ENCODE measurements around the gene WDR43.

WDR43 gene

DNA sequence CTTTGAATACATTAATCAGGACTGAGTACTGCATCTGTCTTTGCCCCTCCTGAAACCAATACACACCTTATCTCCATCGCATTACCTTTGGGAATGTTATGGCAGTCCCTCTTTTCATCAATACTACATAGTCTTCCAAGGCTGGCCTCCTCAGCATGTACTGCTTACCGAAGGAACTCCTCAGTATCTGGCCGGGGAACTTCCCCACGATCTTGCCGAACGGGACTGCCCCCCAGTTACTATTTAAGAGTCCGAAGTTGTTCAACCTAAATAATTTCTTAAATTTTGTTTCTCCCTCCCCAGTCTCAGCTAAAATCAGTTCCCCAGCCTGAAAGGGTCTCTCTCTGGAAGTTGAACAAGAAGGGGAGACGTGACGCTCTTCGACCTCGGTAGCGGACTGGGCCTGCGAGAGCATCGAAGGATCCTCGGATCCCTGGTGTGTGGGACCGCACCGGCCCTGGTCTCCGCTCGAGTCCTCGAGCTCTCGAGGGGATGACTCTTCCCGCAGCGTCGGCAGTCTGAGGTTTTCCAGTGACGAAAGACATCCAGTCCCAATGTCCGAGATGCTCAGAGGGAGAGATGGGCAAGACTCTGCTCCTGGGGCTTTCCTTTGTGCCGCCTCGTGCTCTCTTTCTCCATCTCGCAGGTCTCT lies 24.8 kb upstream of the WDR43 start:
- H4K12ac ChIP-seq (ENCODE audit: low read depth, low read length) = peak overlapping the region; percentile 57
- peak overlapping the region; percentile 88 for H3K9ac ChIP-seq (ENCODE audit: low read length)
- WGBS (ENCODE audit: extremely low coverage, insufficient coverage, insufficient read length) = no CpG with 5 or more reads among the region's 29 CpGs
- H3K79me1 ChIP-seq (ENCODE audit: low read length) = no peaks in the 10 kb centered on the region
- peak overlapping the region; percentile 29 for H4K91ac ChIP-seq (ENCODE audit: low read depth, low read length)
- H2AFZ ChIP-seq (ENCODE audit: insufficient read depth, low read length, poor library complexity) = peak overlapping the region; percentile 75
- peak overlapping the region; percentile 86 for H3K4me2 ChIP-seq (ENCODE audit: low read length)
- no peak overlapping the region for H2BK120ac ChIP-seq (ENCODE audit: insufficient read depth, low read length, poor library complexity)
- no peaks in the 10 kb centered on the region for H3K79me2 ChIP-seq (ENCODE audit: control insufficient read depth, insufficient read depth, low read length, poor library complexity)
- no peak overlapping the region for H3K27ac ChIP-seq (ENCODE audit: low read depth, low read length)
- H2AK5ac ChIP-seq (ENCODE audit: low read length) = no peak overlapping the region
- H3K4ac ChIP-seq (ENCODE audit: low read depth, low read length) = peak overlapping the region; percentile 37
- no peak overlapping the region for H3K23ac ChIP-seq (ENCODE audit: low read length)
- peaks cover 0 to 2% of the 10 kb centered on the region in 2 experiments for H3K4me1 ChIP-seq (ENCODE audit: control insufficient read depth in 1 of 2, insufficient read depth in 2 of 2, low read length in 2 of 2)
- no peaks in the 10 kb centered on the region for H3K27me3 ChIP-seq (ENCODE audit: insufficient read depth, low read length)
- H2BK12ac ChIP-seq (ENCODE audit: low read length) = no peak overlapping the region
- peak overlapping the region; percentile 79 for H4K8ac ChIP-seq (ENCODE audit: low read depth, low read length)
- H3K36me3 ChIP-seq (ENCODE audit: control insufficient read depth in 1 of 2, insufficient read depth in 2 of 2, low read length in 2 of 2) = no peaks in the 10 kb centered on the region
- H3K4me3 ChIP-seq (ENCODE audit: low read depth, low read length) = peak overlapping the region; percentile 95
- H3K18ac ChIP-seq (ENCODE audit: low read length) = peak overlapping the region; percentile 26
- peak overlapping the region; percentile 33 for H3K14ac ChIP-seq (ENCODE audit: low read length)
- peak in 1 of 2 donors; percentile 0 for DNase-seq
- no peak overlapping the region for H2BK5ac ChIP-seq (ENCODE audit: low read depth, low read length, poor library complexity)
- H3K9me3 ChIP-seq (ENCODE audit: insufficient read depth, low read depth, low read length) = no peaks in the 10 kb centered on the region

DNA sequence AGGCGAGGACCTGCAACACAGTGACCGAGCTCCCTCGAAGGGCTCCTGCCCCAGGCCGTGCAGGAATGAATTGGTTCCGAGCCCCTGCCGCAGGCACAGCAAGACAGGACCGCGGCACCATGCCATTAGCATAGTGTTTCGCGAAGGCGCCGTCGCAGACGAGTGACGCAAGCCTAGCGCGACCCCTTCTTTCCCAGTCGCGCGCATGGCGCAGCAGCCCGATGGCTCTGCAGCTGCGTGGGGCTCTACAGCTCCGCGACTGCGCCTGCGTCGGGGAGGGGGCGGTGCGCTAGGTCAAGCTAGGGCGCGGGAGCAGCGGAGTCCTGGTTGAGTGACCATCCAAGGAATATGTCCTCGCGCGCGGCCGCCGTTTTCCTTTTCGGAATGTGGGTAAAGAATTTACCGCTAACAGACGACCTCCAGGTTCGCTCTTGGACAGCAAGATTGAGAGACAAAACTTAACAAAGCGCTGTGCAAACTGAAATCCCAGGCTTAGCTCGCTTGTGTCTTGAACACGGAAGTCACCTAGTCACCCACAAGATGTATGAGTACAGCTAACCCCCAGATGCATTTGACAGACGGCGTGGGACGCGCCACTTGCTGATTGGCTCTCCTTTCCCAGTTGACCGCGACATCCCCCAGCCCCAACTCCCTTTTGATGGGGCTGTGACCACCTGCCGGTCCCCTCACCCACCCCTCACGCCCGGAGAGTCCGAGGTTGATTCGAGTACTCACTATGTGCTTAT lies 24.1 kb upstream of the WDR43 start, which contains the start of gene TRMT61B:
Gene TRMT61B, minus strand, starts transcription at position 164 of the 746 bp plus-strand sequence. Its CDS starts 32 bp downstream, at position 132.
- no peak within 1 kb of the TSS for H2BK12ac ChIP-seq (ENCODE audit: low read length)
- no peaks in the 10 kb centered on the region for H3K27me3 ChIP-seq (ENCODE audit: insufficient read depth, low read length)
- WGBS (ENCODE audit: extremely low coverage, insufficient coverage, insufficient read length) = no CpG with 5 or more reads among the region's 57 CpGs
- H3K27ac ChIP-seq (ENCODE audit: low read depth, low read length) = no peak within 1 kb of the TSS
- no peak within 1 kb of the TSS for H2BK5ac ChIP-seq (ENCODE audit: low read depth, low read length, poor library complexity)
- H3K4ac ChIP-seq (ENCODE audit: low read depth, low read length) = peak within 1 kb of the TSS; percentile 37
- H2AK5ac ChIP-seq (ENCODE audit: low read length) = no peak within 1 kb of the TSS
- H4K8ac ChIP-seq (ENCODE audit: low read depth, low read length) = peak within 1 kb of the TSS; percentile 90
- H3K14ac ChIP-seq (ENCODE audit: low read length) = peak within 1 kb of the TSS; percentile 33
- H3K4me1 ChIP-seq (ENCODE audit: control insufficient read depth in 1 of 2, insufficient read depth in 2 of 2, low read length in 2 of 2) = peaks cover 0 to 2% of the 10 kb centered on the region in 2 experiments
- H3K23ac ChIP-seq (ENCODE audit: low read length) = no peak within 1 kb of the TSS
- H4K12ac ChIP-seq (ENCODE audit: low read depth, low read length) = peak within 1 kb of the TSS; percentile 57
- peak within 1 kb of the TSS; percentile 88 for H3K9ac ChIP-seq (ENCODE audit: low read length)
- no peak within 1 kb of the TSS for H2BK120ac ChIP-seq (ENCODE audit: insufficient read depth, low read length, poor library complexity)
- peak within 1 kb of the TSS; percentile 29 for H4K91ac ChIP-seq (ENCODE audit: low read depth, low read length)
- peak within 1 kb of the TSS; percentile 75 for H2AFZ ChIP-seq (ENCODE audit: insufficient read depth, low read length, poor library complexity)
- peak; percentile 98 to 99 for DNase-seq
- no peaks in the 10 kb centered on the region for H3K36me3 ChIP-seq (ENCODE audit: control insufficient read depth in 1 of 2, insufficient read depth in 2 of 2, low read length in 2 of 2)
- H3K79me1 ChIP-seq (ENCODE audit: low read length) = no peaks in the 10 kb centered on the region
- no peaks in the 10 kb centered on the region for H3K9me3 ChIP-seq (ENCODE audit: insufficient read depth, low read depth, low read length)
- H3K79me2 ChIP-seq (ENCODE audit: control insufficient read depth, insufficient read depth, low read length, poor library complexity) = no peaks in the 10 kb centered on the region
- peak within 1 kb of the TSS; percentile 86 for H3K4me2 ChIP-seq (ENCODE audit: low read length)
- H3K18ac ChIP-seq (ENCODE audit: low read length) = peak within 1 kb of the TSS; percentile 26
- peak within 1 kb of the TSS; percentile 95 for H3K4me3 ChIP-seq (ENCODE audit: low read depth, low read length)

- WGBS (ENCODE audit: extremely low coverage, insufficient coverage, insufficient read length) = no CpG with 5 or more reads among the region's 3 CpGs
- Histone ChIP-seq H3K27ac (ENCODE audit: low read depth, low read length) (no peak overlapping the region), H3K79me1 (ENCODE audit: low read length) (no peaks in the 10 kb centered on the region), H4K8ac (ENCODE audit: low read depth, low read length) (no peak overlapping the region), H2BK12ac (ENCODE audit: low read length) (no peak overlapping the region), H4K12ac (ENCODE audit: low read depth, low read length) (no peak overlapping the region), H3K27me3 (ENCODE audit: insufficient read depth, low read length) (no peaks in the 10 kb centered on the region), H3K36me3 (ENCODE audit: control insufficient read depth in 1 of 2, insufficient read depth in 2 of 2, low read length in 2 of 2) (no peaks in the 10 kb centered on the region), H3K4me3 (ENCODE audit: low read depth, low read length) (no peak overlapping the region), H3K4ac (ENCODE audit: low read depth, low read length) (no peak overlapping the region), H2AK5ac (ENCODE audit: low read length) (no peak overlapping the region), H3K9me3 (ENCODE audit: insufficient read depth, low read depth, low read length) (no peaks in the 10 kb centered on the region), H4K91ac (ENCODE audit: low read depth, low read length) (no peak overlapping the region), H3K23ac (ENCODE audit: low read length) (no peak overlapping the region), H3K4me1 (ENCODE audit: control insufficient read depth in 1 of 2, insufficient read depth in 2 of 2, low read length in 2 of 2) (peaks cover 0 to 2% of the 10 kb centered on the region in 2 experiments), H2BK120ac (ENCODE audit: insufficient read depth, low read length, poor library complexity) (no peak overlapping the region), H2AFZ (ENCODE audit: insufficient read depth, low read length, poor library complexity) (no peak overlapping the region), H2BK5ac (ENCODE audit: low read depth, low read length, poor library complexity) (no peak overlapping the region), H3K79me2 (ENCODE audit: control insufficient read depth, insufficient read depth, low read length, poor library complexity) (no peaks in the 10 kb centered on the region), H3K4me2 (ENCODE audit: low read length) (no peak overlapping the region), H3K14ac (ENCODE audit: low read length) (no peak overlapping the region), H3K18ac (ENCODE audit: low read length) (no peak overlapping the region), H3K9ac (ENCODE audit: low read length) (no peak overlapping the region)
- no peak for DNase-seq
Measured at GRCh38 chr2:28871620-28872019, 22.8 kb upstream of the WDR43 start.

GRCh38 chr2:28880193-28880592 lies 14.3 kb upstream of the WDR43 start:
- Histone ChIP-seq H3K27me3 (ENCODE audit: insufficient read depth, low read length) (no peaks in the 10 kb centered on the region), H2AFZ (ENCODE audit: insufficient read depth, low read length, poor library complexity) (no peak overlapping the region), H3K23ac (ENCODE audit: low read length) (no peak overlapping the region), H3K79me1 (ENCODE audit: low read length) (no peaks in the 10 kb centered on the region), H3K4me1 (ENCODE audit: control insufficient read depth in 1 of 2, insufficient read depth in 2 of 2, low read length in 2 of 2) (no peaks in the 10 kb centered on the region), H3K9me3 (ENCODE audit: insufficient read depth, low read depth, low read length) (peaks cover 1% of the 10 kb centered on the region), H2BK5ac (ENCODE audit: low read depth, low read length, poor library complexity) (no peak overlapping the region), H2AK5ac (ENCODE audit: low read length) (no peak overlapping the region), H3K9ac (ENCODE audit: low read length) (no peak overlapping the region), H3K4ac (ENCODE audit: low read depth, low read length) (no peak overlapping the region), H3K18ac (ENCODE audit: low read length) (no peak overlapping the region), H2BK12ac (ENCODE audit: low read length) (no peak overlapping the region), H3K14ac (ENCODE audit: low read length) (no peak overlapping the region), H4K91ac (ENCODE audit: low read depth, low read length) (no peak overlapping the region), H3K4me2 (ENCODE audit: low read length) (no peak overlapping the region), H3K36me3 (ENCODE audit: control insufficient read depth in 1 of 2, insufficient read depth in 2 of 2, low read length in 2 of 2) (no peaks in the 10 kb centered on the region), H3K27ac (ENCODE audit: low read depth, low read length) (no peak overlapping the region), H4K8ac (ENCODE audit: low read depth, low read length) (no peak overlapping the region), H4K12ac (ENCODE audit: low read depth, low read length) (no peak overlapping the region), H3K4me3 (ENCODE audit: low read depth, low read length) (no peak overlapping the region), H2BK120ac (ENCODE audit: insufficient read depth, low read length, poor library complexity) (no peak overlapping the region), H3K79me2 (ENCODE audit: control insufficient read depth, insufficient read depth, low read length, poor library complexity) (no peaks in the 10 kb centered on the region)
- DNase-seq = no peak
- WGBS (ENCODE audit: extremely low coverage, insufficient coverage, insufficient read length) = no CpG with 5 or more reads among the region's 1 CpG

Data from trophoblast cell (in vitro differentiated cells and primary cell).